GM12891 (cell line): ENCODE data around the gene UTP14C.

Experiments used
- POLR2A ChIP-seq: IDR thresholded peaks from 2 replicates; pipeline ENCODE4 v1.6.1; 2011; ENCODE audit warnings: low read depth, low read length, control low read depth
- TAF1 ChIP-seq: IDR thresholded peaks from 2 replicates; pipeline ENCODE4 v1.6.1; 2011; ENCODE audit warnings: low read depth, low read length, control low read depth

GRCh38 chr13:51999510-51999911 lies 25.0 kb upstream of the UTP14C start:
- no peak for TF ChIP-seq POLR2A
- no peak for TF ChIP-seq TAF1
